Measurements from ENCODE around the gene FAM171A1.

DNA sequence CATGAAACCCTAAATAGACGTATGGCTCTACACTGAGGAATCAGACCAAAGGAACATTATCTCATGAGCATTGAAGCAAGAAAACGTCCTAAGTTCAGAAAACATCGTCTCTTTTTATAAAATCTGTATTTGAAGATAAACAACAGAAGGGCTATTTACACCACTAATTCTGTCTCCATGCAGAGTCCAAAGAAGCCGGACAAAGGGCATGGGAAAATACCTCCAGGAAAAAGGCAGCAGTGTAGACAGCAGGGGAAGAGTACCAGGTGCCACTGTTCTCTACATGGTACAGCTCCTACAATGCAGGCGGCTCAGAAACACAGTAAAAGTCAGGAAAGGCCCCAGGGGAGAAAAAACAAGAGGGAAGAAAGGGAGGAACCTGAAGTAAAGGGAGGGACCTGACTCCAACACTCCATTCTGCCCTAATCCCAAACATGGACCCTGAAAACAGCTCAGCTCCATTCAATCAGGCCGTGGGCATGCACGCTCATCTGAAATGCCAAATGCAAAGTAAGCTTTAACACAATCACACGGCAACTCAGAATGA, 17.5 kb downstream of the FAM171A1 start:
- TF ChIP-seq POLR2A (IDR thresholded peaks at IDR 0.05; ENCODE audit: low read length) = no peak
- no peak for TF ChIP-seq GATA1 (IDR thresholded peaks at IDR 0.05; ENCODE audit: low read depth, low read length)

Measured in erythroblast (primary cell).